ENCODE data around the gene DNAH7.

DNAH7 gene

DNA sequence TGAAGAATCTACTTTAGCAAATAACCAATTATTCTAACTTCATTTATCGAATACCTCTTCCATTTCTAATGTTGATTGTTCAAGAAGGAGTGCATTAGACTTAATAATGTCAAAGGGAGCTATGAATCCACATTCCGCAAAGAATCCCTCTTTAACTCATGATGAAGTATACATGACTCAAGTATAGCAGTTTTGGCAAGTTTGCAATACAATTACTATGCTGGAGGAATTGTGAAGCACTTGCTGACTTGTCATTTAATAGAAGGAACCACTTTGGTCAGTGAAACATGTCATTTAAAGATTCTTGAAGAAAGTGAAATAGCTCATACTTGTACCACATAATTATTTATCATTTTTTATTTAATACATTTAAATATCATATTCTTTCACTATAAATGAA lies 286.5 kb downstream of the DNAH7 start:
- DNase-seq: no peak

DNA sequence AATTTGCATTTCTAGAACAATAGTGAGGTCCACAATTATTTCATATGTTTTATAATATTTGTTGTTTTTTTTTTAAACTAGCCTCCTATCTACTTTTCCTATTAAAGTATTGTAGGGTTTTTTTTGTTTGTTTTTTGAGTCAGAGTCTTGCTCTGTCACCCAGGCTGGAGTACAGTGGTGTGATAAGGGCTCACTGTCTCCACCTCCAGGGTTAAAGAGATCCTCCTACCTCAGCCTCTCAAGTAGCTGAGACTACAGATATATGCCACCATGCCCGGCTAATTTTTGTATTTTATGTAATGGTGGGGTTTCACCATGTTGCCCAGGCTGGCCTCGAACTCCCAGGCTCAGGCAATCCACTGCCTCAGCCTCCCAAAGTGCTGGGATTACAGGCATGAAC lies 289.1 kb downstream of the DNAH7 start:
- DNase-seq: no peak

DNA sequence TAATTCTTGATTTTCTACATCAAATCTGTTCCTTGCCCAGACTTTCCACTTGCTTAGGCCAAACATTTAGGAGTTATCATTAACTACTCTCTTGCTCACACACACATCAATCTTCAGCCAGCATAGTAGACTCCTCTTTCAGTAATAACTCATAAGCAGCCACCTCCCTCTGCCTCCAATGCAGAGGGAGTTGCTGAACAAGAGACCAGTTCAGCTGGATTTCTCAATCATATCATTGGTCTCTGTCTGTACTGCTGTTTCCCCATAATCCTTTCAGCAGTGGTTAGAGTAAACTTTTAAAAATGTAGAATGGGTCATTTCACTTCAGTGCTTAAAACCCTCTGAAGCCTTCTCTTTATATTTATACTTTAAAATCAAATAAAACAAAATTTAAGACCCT lies 298.7 kb downstream of the DNAH7 start:
- no peak for DNase-seq

DNA sequence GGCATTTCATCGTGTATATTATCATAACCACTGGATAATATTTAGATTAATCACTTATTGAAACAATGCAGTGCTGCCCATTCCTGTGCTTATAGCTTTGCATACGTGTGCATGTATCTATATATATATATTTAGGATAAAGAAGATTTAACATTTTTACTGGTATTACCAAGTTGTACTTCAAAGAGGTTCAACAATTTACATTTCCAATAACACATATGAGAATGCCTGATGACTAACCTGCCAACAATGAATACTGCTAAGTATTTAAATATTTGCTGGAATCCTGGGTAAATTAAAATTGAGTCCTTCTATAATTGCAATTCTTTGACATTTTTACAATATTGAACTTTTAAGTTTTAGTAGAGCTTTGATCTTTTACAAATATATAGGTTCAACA lies 300.2 kb downstream of the DNAH7 start:
- DNase-seq: no peak

DNA sequence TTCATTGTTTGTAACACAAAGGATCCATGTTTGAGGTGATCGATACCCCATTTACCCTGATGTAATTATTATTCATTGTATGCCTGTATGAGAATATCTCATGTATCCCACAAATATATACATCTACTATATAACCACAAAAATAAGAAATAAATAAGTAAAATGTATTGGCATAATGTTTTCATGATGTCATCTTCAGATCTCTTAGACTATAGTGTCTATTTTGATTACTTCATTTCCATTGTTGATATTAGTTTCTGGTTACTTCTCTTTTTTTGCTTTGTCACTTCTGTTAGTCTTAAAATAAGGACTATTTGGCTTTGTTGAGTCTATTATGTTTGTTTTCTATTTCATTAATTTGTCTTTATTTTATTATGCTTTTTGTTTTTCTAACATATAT lies 301.9 kb downstream of the DNAH7 start:
- DNase-seq: no peak

DNA sequence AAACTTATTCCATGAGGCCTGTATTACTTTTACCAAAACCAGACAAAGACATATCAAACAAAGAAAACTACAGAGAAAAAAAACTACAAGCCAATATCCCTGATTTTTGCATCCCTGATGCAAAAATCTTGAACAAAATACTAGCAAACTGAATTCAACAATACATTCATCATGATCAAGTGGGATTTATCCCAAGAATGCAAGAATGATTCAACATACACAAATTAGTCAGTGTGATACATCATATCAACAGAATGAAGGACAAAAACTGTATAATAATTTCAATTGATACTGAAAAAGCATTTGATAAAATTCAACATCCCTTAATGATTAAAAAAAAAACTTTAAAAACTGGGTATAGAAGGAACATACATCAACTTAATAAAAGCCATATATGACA lies 304.8 kb downstream of the DNAH7 start:
- DNase-seq: no peak

DNA sequence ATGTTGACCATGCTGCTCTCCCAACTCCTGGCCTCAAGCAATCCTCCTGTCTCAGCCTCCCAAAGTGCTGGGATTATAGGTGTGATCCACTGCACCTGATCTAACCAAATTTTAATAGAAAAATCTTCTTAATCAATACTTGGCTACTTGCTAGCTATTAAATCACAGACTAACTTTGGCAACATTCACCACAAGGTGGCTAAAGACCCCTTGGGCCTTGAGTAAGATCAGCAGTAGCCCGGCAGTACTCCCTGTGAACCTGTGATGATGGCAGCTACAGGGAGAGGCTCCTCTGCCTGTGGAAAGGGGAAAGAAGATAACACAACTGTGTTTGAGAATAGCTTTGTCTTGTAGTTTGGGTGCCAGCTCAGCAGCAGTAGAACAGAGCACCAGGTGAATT lies 308.8 kb downstream of the DNAH7 start:
- no peak for DNase-seq

DNA sequence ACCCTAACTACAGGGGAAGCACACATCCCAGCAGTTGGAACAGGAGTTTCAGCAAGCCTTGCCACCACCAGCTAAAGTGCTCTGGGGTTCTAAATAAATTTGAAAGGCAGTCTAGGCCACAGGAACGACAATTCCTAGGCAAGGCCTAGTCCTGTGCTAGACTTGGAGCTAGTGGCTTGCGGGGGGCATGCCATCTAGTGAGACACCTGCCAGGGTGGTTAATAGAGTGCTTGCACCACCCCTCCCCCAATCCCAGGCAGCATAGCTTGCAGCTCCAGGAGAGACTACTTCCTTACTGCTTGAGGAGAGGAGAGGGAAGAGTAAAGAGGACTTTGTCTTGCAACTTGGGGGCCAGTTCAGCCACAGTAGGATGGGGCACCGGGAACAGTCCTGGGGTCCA lies 309.8 kb downstream of the DNAH7 start:
- no peak for DNase-seq

DNA sequence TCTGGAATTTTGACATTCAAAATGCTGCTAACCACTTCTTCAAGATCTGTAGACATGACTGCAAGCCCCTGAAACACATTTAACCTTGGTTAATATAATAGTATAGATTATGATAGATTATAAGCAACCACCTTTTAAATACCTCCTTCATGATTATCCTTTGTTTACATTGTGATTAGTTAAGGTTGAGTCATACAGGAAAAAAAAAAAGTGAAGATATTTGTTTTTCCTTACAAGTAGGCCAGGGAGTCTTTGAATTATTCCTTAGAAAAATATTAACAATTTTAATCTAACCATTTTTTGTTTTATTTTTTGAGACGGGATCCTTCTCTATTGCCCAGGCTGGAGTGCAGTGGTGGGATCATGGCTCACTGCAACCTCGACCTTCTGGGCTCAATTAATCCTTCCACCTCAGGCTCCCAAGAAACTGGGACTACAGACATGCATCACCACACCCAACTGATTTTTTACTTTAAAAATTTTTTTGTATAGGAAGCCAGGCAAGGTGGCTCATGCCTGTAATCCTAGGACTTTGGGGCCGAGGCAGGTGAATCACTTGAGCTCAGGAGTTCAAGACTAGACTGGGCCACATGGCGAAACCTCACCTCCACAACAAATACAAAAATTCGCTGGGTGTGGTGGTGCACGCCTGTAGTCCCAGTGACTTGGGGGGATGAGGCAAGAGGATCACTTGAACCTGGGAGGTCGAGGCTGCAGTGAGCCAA lies 312.3 kb downstream of the DNAH7 start:
- no peak for DNase-seq

DNA sequence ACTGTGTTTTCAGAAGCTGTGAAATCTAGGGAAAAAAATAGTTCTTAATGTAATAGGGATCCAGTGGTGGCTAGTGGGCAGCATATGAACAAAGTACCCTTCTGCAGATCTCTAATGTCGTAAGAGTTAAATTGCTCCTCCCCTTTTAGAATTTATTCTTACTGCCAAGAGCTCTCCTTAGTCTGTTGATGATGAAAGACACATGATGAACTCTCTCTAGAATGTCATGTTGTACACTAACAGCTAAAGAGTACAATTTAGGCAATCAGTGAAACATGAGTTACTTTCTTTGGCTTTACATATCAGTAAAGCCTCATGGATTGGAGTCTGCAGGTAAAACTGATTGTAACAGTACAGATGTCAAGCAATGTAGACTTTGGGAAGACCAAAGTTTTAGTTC lies 327.4 kb downstream of the DNAH7 start:
- no peak for DNase-seq

DNA sequence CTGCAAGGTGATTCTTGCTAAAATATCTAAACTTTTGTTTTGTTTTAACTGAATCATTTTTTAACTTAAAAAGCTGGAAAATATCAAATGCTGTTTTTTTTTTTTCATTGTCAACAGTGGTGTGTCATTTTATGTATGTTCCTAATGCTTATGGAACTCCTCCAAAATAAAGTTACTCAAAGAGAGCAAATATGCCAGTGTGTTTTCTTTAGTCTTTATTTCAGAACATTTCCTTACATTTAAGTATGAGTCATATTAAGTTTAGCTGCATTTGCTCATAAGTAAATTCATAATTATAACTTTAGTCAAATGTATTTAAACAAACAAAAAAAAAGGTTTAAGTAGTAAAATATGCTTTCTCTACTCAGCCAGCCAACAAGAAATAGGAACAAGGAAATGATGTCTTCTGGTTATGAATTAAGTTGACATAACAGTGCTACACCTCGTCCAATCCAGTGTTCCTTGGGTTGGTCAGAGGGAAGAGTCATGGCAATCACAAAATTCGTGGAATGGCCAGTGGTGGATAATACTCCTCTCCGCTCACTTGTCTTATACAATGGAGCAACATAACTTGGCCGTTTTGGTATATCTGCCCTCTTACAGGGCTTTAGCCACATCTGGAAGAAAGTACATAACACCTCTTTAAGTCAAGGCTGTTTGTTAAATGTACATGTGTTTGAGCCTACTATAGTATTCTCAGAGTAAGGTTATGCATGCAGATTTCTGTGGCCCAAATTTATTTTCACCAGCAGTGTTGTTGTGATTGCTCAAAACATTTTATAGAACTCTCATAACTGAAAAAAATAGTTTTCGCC lies 330.9 kb downstream of the DNAH7 start:
- no peak for DNase-seq

DNA sequence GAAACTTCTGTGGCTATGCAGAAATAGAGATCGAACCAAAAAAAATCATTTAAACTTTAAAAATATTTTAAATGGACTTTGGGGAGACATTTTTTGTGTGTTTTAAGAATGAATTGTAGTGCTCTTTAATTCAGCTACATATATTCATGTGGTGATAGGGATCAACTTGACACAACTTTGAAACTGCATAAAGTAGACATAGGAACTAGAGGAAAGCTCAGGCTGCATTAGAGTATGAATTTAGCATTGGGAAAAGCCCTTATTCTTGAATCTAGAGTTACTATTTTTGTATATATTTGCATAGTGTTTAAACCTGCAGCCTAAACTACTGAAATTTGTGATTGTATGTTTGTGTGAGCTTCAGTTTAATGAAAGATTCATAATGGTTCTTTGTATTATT lies 333.3 kb downstream of the DNAH7 start:
- no peak for DNase-seq

DNA sequence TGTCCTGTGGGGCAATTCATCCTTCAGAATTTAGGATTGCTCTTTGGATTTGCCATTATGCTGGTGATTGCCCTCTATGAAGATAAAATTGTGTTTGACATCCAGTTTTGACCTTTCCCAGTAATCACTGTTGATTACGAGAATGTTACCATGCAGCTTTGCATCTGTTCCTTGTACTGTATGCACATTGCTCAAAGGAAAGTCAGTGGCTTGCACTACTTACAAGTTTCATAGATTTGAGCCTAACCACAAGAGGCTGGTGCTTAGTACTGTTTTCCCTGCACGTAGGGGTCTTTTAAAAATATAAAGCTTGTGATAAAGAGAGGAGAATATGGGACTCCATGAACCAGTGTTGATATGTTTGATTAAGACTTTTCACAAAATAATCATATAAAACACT lies 333.7 kb downstream of the DNAH7 start:
- DNase-seq: no peak

DNA sequence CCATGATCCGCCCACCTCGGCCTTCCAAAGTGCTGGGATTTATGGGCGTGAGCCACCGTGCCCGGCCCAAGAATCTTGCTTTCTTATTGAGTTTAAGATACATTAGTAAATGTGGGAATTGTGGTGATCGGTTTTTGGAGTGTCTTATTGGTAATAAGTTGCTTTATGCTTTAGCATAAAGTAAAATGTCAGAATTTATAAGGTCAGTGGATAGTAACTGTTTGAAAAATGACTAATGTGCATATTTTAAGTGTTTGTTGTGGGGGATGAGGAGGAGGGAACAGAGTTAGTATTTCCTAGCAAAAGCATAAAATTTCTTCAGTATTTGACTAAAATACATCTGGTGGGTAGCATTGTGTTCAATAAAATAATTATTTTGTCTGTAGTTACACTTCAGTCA lies 334.2 kb downstream of the DNAH7 start:
- no peak for DNase-seq

DNA sequence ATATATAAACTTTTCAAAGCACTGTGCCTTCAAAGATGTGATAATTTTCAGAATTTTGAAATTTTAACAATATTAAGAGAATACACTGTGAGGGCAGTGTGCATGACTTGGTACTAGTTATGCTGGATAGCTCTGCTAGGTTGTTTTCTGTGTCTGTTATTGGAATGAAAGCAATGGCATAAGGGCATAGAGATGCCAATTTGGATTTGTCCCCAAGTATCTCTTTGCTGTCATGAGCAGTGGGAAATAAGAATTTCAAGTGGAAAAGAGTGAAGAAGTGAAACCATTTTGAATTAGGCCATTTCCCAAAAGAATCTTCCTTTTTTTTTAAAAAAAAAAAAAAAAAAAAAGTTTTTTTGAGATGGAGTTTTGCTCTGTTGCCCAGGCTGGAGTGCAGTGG lies 334.8 kb downstream of the DNAH7 start:
- DNase-seq: no peak

DNA sequence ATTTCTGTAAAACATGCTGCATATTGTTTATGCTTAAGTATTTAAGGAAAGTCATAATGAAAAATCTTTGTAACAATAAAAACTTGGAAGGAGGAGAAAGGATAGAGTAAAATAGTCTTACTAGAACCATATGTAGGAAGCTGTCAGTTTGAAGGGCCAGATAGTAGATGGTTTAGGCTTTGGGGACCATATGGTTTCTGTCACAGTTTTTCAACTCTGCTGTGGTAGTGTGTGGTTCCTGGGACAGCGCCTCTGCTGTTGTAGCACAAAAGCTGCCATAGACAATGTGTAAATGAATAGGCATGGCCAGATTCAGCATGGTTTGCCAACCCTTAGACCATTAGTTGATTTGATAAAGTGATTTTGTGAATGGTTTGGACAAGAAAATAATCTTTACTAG lies 336.1 kb downstream of the DNAH7 start:
- no peak for DNase-seq

DNA sequence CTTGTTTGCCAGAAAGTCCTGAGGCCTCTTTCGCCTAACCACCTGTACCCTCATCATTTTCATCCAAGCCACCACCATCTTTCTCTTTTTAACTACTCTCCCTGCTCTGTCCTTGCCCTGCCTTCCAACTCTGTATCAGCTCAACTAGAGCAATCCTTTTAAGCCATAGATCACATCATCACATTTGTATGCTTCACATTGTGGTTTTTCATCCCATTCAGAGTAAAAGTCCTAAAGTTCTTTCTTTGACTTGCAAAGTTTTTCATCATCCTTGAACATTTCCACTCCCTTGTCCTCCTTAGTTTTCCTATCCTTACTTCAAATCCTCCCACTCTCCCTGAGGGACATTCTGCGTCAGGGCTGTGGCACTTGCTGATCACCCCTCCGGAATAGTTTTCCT lies 337.7 kb downstream of the DNAH7 start:
- no peak for DNase-seq

DNA sequence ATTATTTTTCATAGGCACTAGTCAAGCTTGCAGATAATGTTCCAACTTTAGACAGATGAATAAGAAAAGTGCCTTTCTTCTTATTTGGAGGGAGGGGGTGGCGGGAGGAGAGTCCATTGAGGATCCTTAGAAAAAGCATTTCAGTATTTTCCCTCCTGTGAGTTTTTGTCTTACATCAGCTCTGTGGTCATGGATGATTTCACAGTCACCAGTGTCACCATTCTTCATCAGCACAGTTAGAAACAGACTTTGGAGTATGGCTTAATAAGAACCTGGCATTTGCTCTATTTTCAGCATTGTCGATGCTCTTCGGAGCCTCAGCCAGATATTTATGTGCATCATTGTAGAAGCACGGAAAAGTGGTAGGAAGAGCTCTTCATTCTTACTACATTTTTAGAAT lies 341.5 kb downstream of the DNAH7 start:
- DNase-seq: no peak

DNA sequence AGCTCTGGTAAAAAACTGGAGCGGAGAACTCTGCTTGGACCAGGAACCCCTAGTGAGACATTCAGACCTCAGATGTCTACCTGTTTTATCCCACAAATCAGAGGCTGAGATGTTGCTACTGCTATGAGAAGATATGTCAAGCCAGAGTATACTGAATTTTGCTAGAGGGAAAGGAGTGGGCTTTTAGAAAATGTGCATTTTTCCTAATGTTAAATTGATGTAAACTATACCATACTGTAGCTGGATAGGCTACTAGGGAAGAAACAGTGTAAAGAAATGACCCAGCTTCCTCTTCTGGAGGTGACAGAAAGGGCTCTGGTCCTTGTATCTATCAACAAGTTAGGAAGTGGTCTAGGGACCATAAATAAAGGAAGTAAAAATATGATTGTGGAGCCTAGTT lies 346.6 kb downstream of the DNAH7 start:
- DNase-seq: no peak

DNA sequence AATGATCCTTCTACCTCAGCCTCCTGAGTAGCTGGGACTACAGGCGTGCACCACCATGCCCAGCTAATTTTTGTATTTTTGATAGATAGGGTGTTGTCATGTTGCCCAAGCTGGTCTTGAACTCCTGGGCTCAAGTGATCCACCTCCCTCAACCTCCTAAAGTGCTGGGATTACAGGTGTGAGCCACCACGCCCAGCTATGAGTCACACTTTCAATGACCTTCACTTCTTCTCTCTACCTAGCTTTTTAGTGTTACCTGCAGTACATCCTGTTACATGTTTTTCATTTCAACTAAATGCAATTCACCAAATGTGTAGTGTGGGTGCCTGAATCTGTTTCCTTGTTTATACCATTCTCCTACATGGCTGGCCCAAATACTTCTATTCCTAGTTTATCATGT lies 347.6 kb downstream of the DNAH7 start:
- DNase-seq: no peak

DNA sequence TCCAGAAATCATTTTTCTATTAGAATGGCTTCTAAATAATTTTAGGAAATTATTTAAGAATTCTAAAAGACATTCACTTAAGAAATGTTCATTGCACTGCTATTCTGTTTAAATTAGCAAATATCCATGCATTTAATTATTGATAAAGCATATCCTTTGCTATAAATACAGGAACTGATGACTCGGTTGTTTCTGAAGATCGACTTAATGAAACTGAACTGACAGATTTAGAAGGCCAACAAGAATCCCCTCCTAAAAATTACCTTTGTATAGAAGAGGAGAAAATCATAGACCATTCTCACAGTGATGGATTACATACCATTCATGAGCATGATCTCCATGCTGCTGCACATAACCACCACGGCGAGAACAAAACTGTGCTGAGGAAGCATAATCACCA lies 352.2 kb downstream of the DNAH7 start:
- no peak for DNase-seq

DNA sequence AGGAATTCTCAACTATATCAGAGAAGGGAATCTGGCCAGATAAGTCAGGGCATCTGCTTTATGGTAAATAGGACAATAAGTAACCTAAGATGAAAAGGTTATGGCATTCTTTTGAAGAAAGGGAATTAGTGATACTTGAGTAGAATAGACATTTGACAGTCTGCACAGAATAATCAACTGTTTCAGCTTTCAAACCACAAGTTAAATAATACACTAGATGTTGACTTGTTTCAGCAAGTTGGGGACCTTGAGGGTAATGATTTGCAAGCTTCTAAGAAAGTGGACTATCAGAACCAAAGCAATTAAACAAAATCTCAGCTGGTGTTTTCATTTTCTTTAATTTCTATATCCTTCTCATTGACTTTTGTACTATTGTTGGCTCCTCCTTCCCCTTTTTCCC lies 357.2 kb downstream of the DNAH7 start:
- DNase-seq: no peak

DNA sequence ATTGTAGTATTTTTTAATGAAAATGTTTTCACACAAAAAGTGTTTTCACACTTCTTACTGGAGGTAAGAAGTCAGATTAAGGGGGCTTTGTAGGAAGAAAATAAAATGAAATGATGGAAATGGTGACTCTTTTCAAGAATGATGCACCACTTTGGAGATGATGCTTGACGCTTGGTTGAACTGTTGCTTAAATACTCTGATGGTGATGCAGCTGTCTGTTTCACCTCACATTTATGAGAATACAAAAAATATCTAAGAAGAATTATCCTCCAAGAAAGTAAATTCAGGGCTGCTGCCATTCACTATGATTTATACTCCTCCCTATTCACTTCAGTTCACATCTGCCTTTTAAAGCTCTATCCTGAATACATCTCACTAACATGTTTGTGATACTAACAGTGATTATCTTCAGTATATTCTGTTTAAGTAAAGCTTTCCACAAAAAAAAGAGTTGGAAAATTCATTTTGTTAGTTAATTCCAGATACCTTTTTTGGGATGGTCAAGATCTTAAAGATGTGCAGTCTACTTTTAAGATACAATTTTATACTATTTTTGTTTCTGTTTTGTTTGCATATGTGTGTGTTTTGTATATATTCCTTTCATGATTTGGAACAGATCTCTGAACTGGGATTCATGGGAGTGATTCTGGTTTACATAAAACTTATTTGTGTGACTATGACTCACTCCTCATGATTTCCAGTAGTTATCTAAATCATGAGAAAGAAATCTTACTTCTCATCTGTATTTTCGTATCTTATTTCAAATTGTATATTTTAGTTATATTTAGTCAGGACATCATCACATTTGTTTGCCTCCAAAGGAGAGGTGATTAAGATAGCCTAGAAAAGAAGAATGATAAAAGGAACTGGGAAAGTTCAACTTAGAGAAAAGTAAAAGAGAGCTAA lies 358.5 kb downstream of the DNAH7 start:
- DNase-seq: no peak

All from NCI-H1048 (cell line).